ENCODE data around the gene SLC9A9. TPM values are rescaled to one million over a fixed set of nuclear protein-coding genes. Genes with fewer than 3 reads are reported as not detected.

The SLC9A9 gene
- total RNA-seq, 3 donors from 2014 or later (not counting 1 experiment from before 2014, with no cell fraction given): 24.0 to 29.1 (median 27.2) TPM

GRCh38 chr3:143676021-143676420, 172.2 kb downstream of the SLC9A9 start:
- Histone ChIP-seq H3K4me3 (ENCODE audit: low read length) (no peak overlapping the region), H3K4me1 (ENCODE audit: control insufficient read depth, insufficient read depth, low read length) (peaks cover 3% of the 10 kb centered on the region), H3K27ac (ENCODE audit: low read length) (no peak overlapping the region), H3K36me3 (ENCODE audit: control insufficient read depth, insufficient read depth, low read length) (no peaks in the 10 kb centered on the region), H3K9me3 (ENCODE audit: control insufficient read depth, insufficient read depth, low read length) (no peaks in the 10 kb centered on the region), H3K27me3 (ENCODE audit: control insufficient read depth, insufficient read depth, low read length) (no peaks in the 10 kb centered on the region)
- Mint-ChIP-seq H3K36me3 (no peaks in the 10 kb centered on the region), H3K27me3 (ENCODE audit: low read depth in 2 of 2) (no peaks in the 10 kb centered on the region), H3K27ac (no peak overlapping the region), H3K9me3 (no peaks in the 10 kb centered on the region), H3K4me1 (peaks cover 7 to 9% of the 10 kb centered on the region in 2 donors), H3K4me3 (no peak overlapping the region)
- DNase-seq: no peak
- intact Hi-C loops (cut with micrococcal nuclease): no loop called here
- no peak for TF ChIP-seq CTCF (IDR thresholded peaks at IDR 0.05)
- 97% methylated on average over 5 of the region's 6 CpGs for WGBS (ENCODE audit: insufficient coverage)
- no peak for ATAC-seq

DNA sequence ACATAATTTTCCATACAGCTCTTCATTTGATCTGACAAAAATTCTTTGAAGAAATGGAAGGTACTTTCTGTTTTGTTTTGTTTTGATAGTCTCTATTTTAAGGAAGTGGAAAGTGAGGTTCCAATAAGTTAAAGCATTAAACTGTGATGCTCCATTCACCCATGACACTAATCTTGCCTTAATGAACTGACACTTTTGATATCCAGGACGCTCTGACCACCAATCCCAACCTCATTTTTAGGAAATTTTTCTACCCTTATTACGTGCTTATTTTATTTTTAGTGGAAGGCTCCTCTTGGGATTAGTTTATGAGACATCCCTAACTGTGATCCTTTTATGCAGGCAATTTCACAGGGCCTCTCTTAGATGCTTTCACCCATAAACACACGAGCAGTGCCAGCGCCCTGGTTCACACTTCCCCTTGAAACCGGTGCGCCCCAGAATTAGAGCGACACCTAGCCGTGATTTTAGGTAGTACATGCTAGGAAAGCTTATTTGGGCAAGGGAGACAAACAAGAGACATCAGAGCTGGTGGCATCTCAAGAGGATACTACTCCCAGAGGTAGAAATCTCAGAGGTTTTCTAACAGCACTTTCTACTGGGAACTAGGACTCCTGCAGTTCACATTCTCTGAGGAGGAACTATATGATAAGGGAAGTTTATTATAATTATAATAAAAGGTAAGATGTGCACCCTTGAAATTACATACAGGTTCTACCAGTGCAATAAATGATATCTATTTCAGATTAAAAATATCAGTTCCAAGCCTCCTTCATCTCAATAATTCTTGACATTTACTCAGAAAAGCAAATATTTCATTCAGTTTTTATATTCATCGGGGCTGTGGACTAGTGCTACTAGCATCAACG, 173.9 kb downstream of the SLC9A9 start:
- WGBS (ENCODE audit: insufficient coverage): 38% methylated on average over 8 of the region's 10 CpGs
- Histone ChIP-seq H3K27ac (ENCODE audit: low read length) (peak overlapping the region; percentile 40), H3K9me3 (ENCODE audit: control insufficient read depth, insufficient read depth, low read length) (no peaks in the 10 kb centered on the region), H3K4me3 (ENCODE audit: low read length) (no peak overlapping the region), H3K27me3 (ENCODE audit: control insufficient read depth, insufficient read depth, low read length) (no peaks in the 10 kb centered on the region), H3K4me1 (ENCODE audit: control insufficient read depth, insufficient read depth, low read length) (peaks cover 3% of the 10 kb centered on the region), H3K36me3 (ENCODE audit: control insufficient read depth, insufficient read depth, low read length) (no peaks in the 10 kb centered on the region)
- peak; percentile 55 to 86 for DNase-seq
- Mint-ChIP-seq H3K36me3 (no peaks in the 10 kb centered on the region), H3K4me3 (peak overlapping the region; percentile 71), H3K9me3 (no peaks in the 10 kb centered on the region), H3K27me3 (ENCODE audit: low read depth in 2 of 2) (no peaks in the 10 kb centered on the region), H3K4me1 (peaks cover 7 to 9% of the 10 kb centered on the region in 2 donors), H3K27ac (peak overlapping the region; percentile 71 to 87)
- intact Hi-C loops (cut with micrococcal nuclease): loop anchor here (1.0 kb wide), 1 partner anchor 553 kb away; no protein-coding TSS in a partner anchor
- ATAC-seq: peak; percentile 93 to 99 (median 99)
- TF ChIP-seq CTCF (IDR thresholded peaks at IDR 0.05): peak; percentile 97

DNA sequence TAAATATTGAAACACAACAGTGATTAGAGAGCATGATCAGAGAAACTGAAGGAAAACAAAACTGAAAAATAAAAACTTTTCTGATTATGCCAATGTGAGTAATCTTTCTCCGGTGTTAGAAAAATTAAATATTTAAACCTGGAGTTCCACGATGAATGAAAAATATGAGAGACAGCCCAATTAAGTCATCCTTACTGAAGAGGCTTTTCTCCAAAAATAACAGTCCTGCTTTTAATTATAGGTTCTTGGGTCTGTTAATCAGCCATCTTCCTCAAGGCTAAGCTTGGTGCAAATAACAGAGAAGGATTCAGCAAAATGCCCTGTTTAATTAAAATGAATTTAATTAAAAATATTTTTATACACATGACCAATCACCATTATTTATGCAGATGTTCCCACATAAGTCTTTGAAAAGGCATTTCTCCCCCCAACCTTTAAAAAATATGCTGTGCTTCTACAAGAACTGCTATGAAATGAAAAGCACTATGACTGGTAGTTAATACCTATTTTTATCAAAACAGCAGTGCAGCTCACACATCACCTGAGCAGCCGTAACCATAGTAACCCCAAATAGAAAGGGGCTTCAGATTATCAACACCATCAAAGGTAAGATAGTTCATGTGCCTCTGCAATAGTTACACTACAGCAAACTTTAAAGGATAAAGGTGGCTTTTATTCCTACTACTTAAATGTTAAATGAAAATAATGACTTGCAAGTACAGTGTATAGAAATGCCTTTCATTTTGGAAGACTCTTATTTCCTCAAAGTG, 175.7 kb downstream of the SLC9A9 start:
- TF ChIP-seq CTCF (IDR thresholded peaks at IDR 0.05): no peak
- Mint-ChIP-seq H3K4me1 (peaks cover 7 to 9% of the 10 kb centered on the region in 2 donors), H3K27ac (no peak overlapping the region), H3K4me3 (no peak overlapping the region), H3K27me3 (ENCODE audit: low read depth in 2 of 2) (no peaks in the 10 kb centered on the region), H3K36me3 (no peaks in the 10 kb centered on the region), H3K9me3 (no peaks in the 10 kb centered on the region)
- no peaks in the 10 kb centered on the region for H3K27me3 ChIP-seq (ENCODE audit: control insufficient read depth, insufficient read depth, low read length)
- no peak for DNase-seq
- no peak overlapping the region for H3K27ac ChIP-seq (ENCODE audit: low read length)
- H3K36me3 ChIP-seq (ENCODE audit: control insufficient read depth, insufficient read depth, low read length): no peaks in the 10 kb centered on the region
- H3K9me3 ChIP-seq (ENCODE audit: control insufficient read depth, insufficient read depth, low read length): no peaks in the 10 kb centered on the region
- H3K4me3 ChIP-seq (ENCODE audit: low read length): no peak overlapping the region
- H3K4me1 ChIP-seq (ENCODE audit: control insufficient read depth, insufficient read depth, low read length): peaks cover 3% of the 10 kb centered on the region
- intact Hi-C loops (cut with micrococcal nuclease): no loop called here
- WGBS (ENCODE audit: insufficient coverage): 97% methylated on average over 3 of the region's 3 CpGs
- no peak for ATAC-seq

All from natural killer cell (primary cell).